IMR-90 (cell line): ENCODE measurements around the gene LONP1. TPM values are rescaled to one million over a fixed set of nuclear protein-coding genes. Genes with fewer than 3 reads are reported as not detected.

Experiments
- ATAC-seq: fragments of 200-7000 bp; cut with Tn5 transposase; 2 replicates; pipeline ENCODE4 v1.9.1; 2020; ENCODE audit warnings: low read depth, mild to moderate bottlenecking, moderate library complexity
- BruUV-seq: library from RNA; stranded (reverse); fragments of 400-500 nt; replicated peaks from 2 replicates; lab custom pipeline; 2021; lab: Mats Ljungman, UMichigan
- CTCF ChIA-PET: fragments of 300-600 bp; formaldehyde crosslinking; extraction: SDS; loops from one replicate; lab custom pipeline; 2021; ENCODE audit warnings: antibody characterized with exemption; lab: Yijun Ruan, JAX
- POLR2A ChIA-PET: fragments of 300-600 bp; sonication (Branson Sonifier 250); formaldehyde crosslinking; loops from one replicate; lab custom pipeline; 2022; ENCODE audit warnings: antibody characterized with exemption; ENCODE audit not compliant: unreplicated experiment; lab: Charles Lee
- DNase-seq: peaks from one replicate; pipeline ENCODE4 v3.0.0; 2013
- H2AFZ ChIP-seq: replicated peaks from 2 replicates; pipeline ENCODE3; 2013; ENCODE audit warnings: low read length, mild to moderate bottlenecking; ENCODE audit not compliant: poor library complexity
- H2AK5ac ChIP-seq: 2 replicates; pipeline ENCODE4 v1.6.1; 2013; ENCODE audit warnings: low read depth, low read length, inconsistent platforms
- H2AK9ac ChIP-seq: replicated peaks from 2 replicates; pipeline ENCODE3; 2013; ENCODE audit warnings: mild to moderate bottlenecking, low read depth, low read length, moderate library complexity; ENCODE audit not compliant: poor library complexity
- H2BK120ac ChIP-seq: 2 replicates; pipeline ENCODE4 v1.6.1; 2013; ENCODE audit warnings: low read depth, low read length, inconsistent platforms
- H2BK15ac ChIP-seq: 3 replicates; pipeline ENCODE4 v1.6.1; 2013; ENCODE audit warnings: low read depth, low read length, inconsistent platforms
- H2BK20ac ChIP-seq: 2 replicates; pipeline ENCODE4 v1.6.1; 2013; ENCODE audit warnings: low read depth, mild to moderate bottlenecking, inconsistent platforms, low read length, moderate library complexity
- H2BK5ac ChIP-seq: 2 replicates; pipeline ENCODE4 v1.6.1; 2013; ENCODE audit warnings: mild to moderate bottlenecking, low read depth, low read length, inconsistent platforms; ENCODE audit not compliant: poor library complexity, severe bottlenecking
- H3K14ac ChIP-seq: replicated peaks from 2 replicates; pipeline ENCODE4 v1.6.1; 2013; ENCODE audit warnings: low read depth, low read length, inconsistent platforms
- H3K18ac ChIP-seq: 2 replicates; pipeline ENCODE4 v1.6.1; 2013; ENCODE audit warnings: low read depth, low read length, control low read depth
- H3K23ac ChIP-seq: 2 replicates; pipeline ENCODE4 v1.6.1; 2013; ENCODE audit warnings: low read depth, low read length, inconsistent platforms
- H3K27ac ChIP-seq: 2 replicates; pipeline ENCODE4 v1.5.1; 2013; ENCODE audit warnings: mild to moderate bottlenecking, control low read depth, low read length; ENCODE audit not compliant: insufficient read depth
- H3K27me3 ChIP-seq: 2 replicates; pipeline ENCODE4 v1.6.1; 2013; ENCODE audit warnings: low read length; ENCODE audit not compliant: control insufficient read depth, insufficient read depth
- H3K36me3 ChIP-seq: 2 replicates; pipeline ENCODE4 v1.6.1; 2013; ENCODE audit warnings: low read length, mixed read lengths; ENCODE audit not compliant: control insufficient read depth, insufficient read depth
- H3K4ac ChIP-seq: 2 replicates; pipeline ENCODE4 v1.6.1; 2013; ENCODE audit warnings: low read depth, low read length, inconsistent platforms
- H3K4me1 ChIP-seq: 2 replicates; pipeline ENCODE4 v1.6.1; 2013; ENCODE audit warnings: low read length, mixed read lengths; ENCODE audit not compliant: control insufficient read depth, insufficient read depth
- H3K4me2 ChIP-seq: 2 replicates; pipeline ENCODE4 v1.6.1; 2013; ENCODE audit warnings: low read depth, mild to moderate bottlenecking, control low read depth, low read length, moderate library complexity
- H3K4me3 ChIP-seq: 2 replicates; pipeline ENCODE4 v1.5.1; 2013; ENCODE audit warnings: low read depth, mild to moderate bottlenecking, control low read depth, low read length, moderate library complexity; ENCODE audit not compliant: insufficient read depth
- H3K56ac ChIP-seq: 2 replicates; pipeline ENCODE4 v1.6.1; 2013; ENCODE audit warnings: low read length, inconsistent platforms; ENCODE audit not compliant: insufficient read depth; ENCODE audit errors: extremely low read depth
- H3K79me1 ChIP-seq, 2 experiments: 2 replicates each; pipeline ENCODE4 v1.6.1; 2013; ENCODE audit warnings: low read length in 2 of 2, inconsistent platforms in 1 of 2, low read depth in 1 of 2
- H3K9ac ChIP-seq: 2 replicates; pipeline ENCODE4 v1.6.1; 2013; ENCODE audit warnings: low read depth, low read length, control low read depth
- H3K9me1 ChIP-seq: 2 replicates; pipeline ENCODE4 v1.6.1; 2013; ENCODE audit warnings: low read length, inconsistent platforms; ENCODE audit not compliant: insufficient read depth
- H3K9me3 ChIP-seq: 2 replicates; pipeline ENCODE4 v1.6.1; 2013; ENCODE audit warnings: low read length; ENCODE audit not compliant: control insufficient read depth, insufficient read depth
- H4K20me1 ChIP-seq: 2 replicates; pipeline ENCODE4 v1.6.1; 2013; ENCODE audit warnings: low read length, inconsistent platforms; ENCODE audit not compliant: insufficient read depth
- H4K5ac ChIP-seq: 2 replicates; pipeline ENCODE4 v1.6.1; 2013; ENCODE audit warnings: mild to moderate bottlenecking, low read depth, low read length, control low read depth
- H4K8ac ChIP-seq, 2 experiments: 2 replicates each; pipeline ENCODE4 v1.6.1; 2013; ENCODE audit warnings: low read depth in 2 of 2, low read length in 2 of 2, control low read depth in 1 of 2, inconsistent platforms in 1 of 2
- H4K91ac ChIP-seq: 2 replicates; pipeline ENCODE4 v1.6.1; 2013; ENCODE audit warnings: low read depth, low read length, inconsistent platforms; ENCODE audit not compliant: insufficient read depth
- BHLHE40 ChIP-seq: fragments of 150-350 bp; IDR thresholded peaks from 2 replicates; pipeline ENCODE4 v1.6.1; 2016; ENCODE audit warnings: mild to moderate bottlenecking, low read depth, low read length
- CEBPB ChIP-seq: IDR thresholded peaks from 2 replicates; pipeline ENCODE4 v1.6.1; 2012; ENCODE audit warnings: low read depth, low read length, improper control_type of control experiment
- CHD1 ChIP-seq: IDR thresholded peaks from 2 replicates; pipeline ENCODE4 v1.6.1; 2012; ENCODE audit warnings: low read depth, low read length, improper control_type of control experiment
- FOS ChIP-seq: fragments of 150-350 bp; IDR thresholded peaks from 2 replicates; pipeline ENCODE4 v1.6.1; 2016; ENCODE audit warnings: low read depth, low read length
- MAFK ChIP-seq: IDR thresholded peaks from 2 replicates; pipeline ENCODE4 v1.6.1; 2012; ENCODE audit warnings: low read depth, low read length, improper control_type of control experiment
- MAZ ChIP-seq: IDR thresholded peaks from 2 replicates; pipeline ENCODE4 v1.6.1; 2012; ENCODE audit warnings: low read depth, mild to moderate bottlenecking, low read length, improper control_type of control experiment, moderate library complexity, borderline replicate concordance
- MXI1 ChIP-seq: IDR thresholded peaks from 2 replicates; pipeline ENCODE4 v1.6.1; 2012; ENCODE audit warnings: low read depth, mild to moderate bottlenecking, low read length, moderate library complexity, borderline replicate concordance
- NFE2L2 ChIP-seq: fragments of 150-350 bp; IDR thresholded peaks from 2 replicates; pipeline ENCODE4 v1.6.1; 2016; ENCODE audit warnings: low read depth, mild to moderate bottlenecking, low read length
- POLR2A ChIP-seq: IDR thresholded peaks from 2 replicates; pipeline ENCODE4 v1.6.1; 2012; ENCODE audit warnings: mild to moderate bottlenecking, low read depth, low read length
- RAD21 ChIP-seq: IDR thresholded peaks from 2 replicates; pipeline ENCODE4 v1.6.1; 2012; ENCODE audit warnings: low read length, improper control_type of control experiment
- RCOR1 ChIP-seq: IDR thresholded peaks from 2 replicates; pipeline ENCODE4 v1.6.1; 2012; ENCODE audit warnings: mild to moderate bottlenecking, low read length, improper control_type of control experiment; ENCODE audit not compliant: insufficient replicate concordance
- RFX5 ChIP-seq: IDR thresholded peaks from 2 replicates; pipeline ENCODE4 v1.8.0; 2012; ENCODE audit warnings: low read depth, mild to moderate bottlenecking, low read length, moderate library complexity
- SMC3 ChIP-seq: fragments of 150-350 bp; IDR thresholded peaks from 2 replicates; pipeline ENCODE4 v1.6.1; 2016; ENCODE audit warnings: low read depth, mild to moderate bottlenecking, antibody characterized with exemption, low read length, moderate library complexity
- WGBS, 2 experiments: methylation state at CpG; one replicate each; pipeline versions ENCODE4 v1.1.5 to v1.1.7; 2013; ENCODE audit warnings: missing lambda C conversion rate in 2 of 2; ENCODE audit not compliant: insufficient read length in 1 of 2; ENCODE audit errors: extremely low coverage in 2 of 2; 5-methylcytosine and 5-hydroxymethylcytosine counted together
- dilution Hi-C: fragments of 300-500 bp; cut with HindIII; formaldehyde crosslinking; loops from one replicate; pipeline ENCODE4 v1.14.3; 2018; ENCODE audit warnings: low sequenced_read_pairs; ENCODE audit not compliant: unreplicated experiment
- in situ Hi-C: fragments of 300-500 bp; cut with MboI; formaldehyde crosslinking; loops from 3 replicates; pipeline ENCODE4 v1.14.3; 2019; ENCODE audit warnings: low sequenced_read_pairs, inconsistent platforms, mixed read lengths
- intact Hi-C: fragments of 100-400 bp; cut with micrococcal nuclease; formaldehyde crosslinking; loops from 2 replicates; pipeline ENCODE4 v1.10.0; 2022
- polyA plus RNA-seq, 3 experiments: library from polyadenylated mRNA; depleted of rRNA; stranded (reverse); fragments of >200 nt; gene quantifications; 2 replicates each; pipeline ENCODE4 v1.2.3, GENCODE V29; 2012; ENCODE audit warnings: low replicate concordance in 1 of 3
- total RNA-seq: library from RNA; depleted of rRNA; stranded (reverse); fragments of >200 nt; gene quantifications from 2 replicates; pipeline ENCODE4 v1.2.3, GENCODE V29; 2012
- TF ChIP-seq, protein P1 (sequence below): fragments of 150-350 bp; IDR thresholded peaks from 2 replicates; pipeline ENCODE4 v1.6.1; 2017; ENCODE audit warnings: mild to moderate bottlenecking, antibody characterized with exemption, low read length, low read depth
- TF ChIP-seq, protein P2 (sequence below): fragments of 150-350 bp; IDR thresholded peaks from 2 replicates; pipeline ENCODE4 v1.6.1; 2016; ENCODE audit warnings: low read depth, mild to moderate bottlenecking, low read length, moderate library complexity, borderline replicate concordance
- TF ChIP-seq, protein P3 (sequence below): conservative IDR thresholded peaks from 2 replicates; pipeline ENCODE4 v1.5.1; 2012; ENCODE audit warnings: mild to moderate bottlenecking, low read depth, low read length, improper control_type of control experiment

The LONP1 gene
- total and polyA plus RNA-seq, 2 of the 4 experiments (the other 2 are of a cell fraction), result 64.2 to 93.2 TPM

DNA sequence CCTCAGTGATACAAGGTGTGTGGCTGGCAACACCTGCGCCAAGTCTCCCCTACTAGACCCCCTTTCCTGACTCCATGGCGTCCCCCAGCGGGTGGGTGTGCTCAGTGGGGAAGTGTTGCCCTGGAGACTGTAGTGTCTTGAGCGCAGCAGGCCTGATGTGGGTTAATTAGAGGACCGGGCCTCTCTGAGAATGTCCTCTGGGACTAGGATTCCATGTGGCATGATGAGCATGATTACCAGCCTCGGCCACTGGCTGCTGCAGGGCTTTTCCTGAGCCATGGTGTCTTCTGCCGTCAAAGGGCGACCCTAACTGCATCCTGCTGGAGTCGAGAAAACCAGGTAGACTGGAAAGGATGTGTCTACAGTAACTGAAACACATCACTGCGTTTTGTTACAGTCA lies 67.7 kb downstream of the LONP1 start:
- Histone ChIP-seq H2AK9ac (no peak overlapping the region), H3K18ac (no peak overlapping the region), H2BK5ac (no peak overlapping the region), H4K5ac (no peak overlapping the region), H3K4me3 (no peak overlapping the region), H3K9me3 (no peaks in the 10 kb centered on the region), H3K4ac (no peak overlapping the region), H4K20me1 (peaks cover 5% of the 10 kb centered on the region), H3K4me1 (no peaks in the 10 kb centered on the region), H3K27me3 (no peaks in the 10 kb centered on the region), H3K56ac (no peak overlapping the region), H3K14ac (no peak overlapping the region), H3K36me3 (peaks cover 68% of the 10 kb centered on the region), H3K4me2 (no peak overlapping the region), H3K9ac (no peak overlapping the region), H2BK20ac (no peak overlapping the region), H4K91ac (no peak overlapping the region), H2BK15ac (no peak overlapping the region), H3K9me1 (peaks cover 3% of the 10 kb centered on the region; the same call in 1 of the 2 replicates), H3K23ac (no peak overlapping the region), H2AK5ac (no peak overlapping the region), H3K79me1 (peaks cover 26 to 45% of the 10 kb centered on the region in 2 experiments), H2BK120ac (no peak overlapping the region), H2AFZ (no peak overlapping the region), H4K8ac (no peak overlapping the region), H3K27ac (no peak overlapping the region)
- WGBS, 2 experiments, result 93% methylated on average over 6 of the region's 10 CpGs; no CpG with 5 or more reads in 1 of the 2 experiments
- no TSS peak for BruUV-seq
- in situ Hi-C loops (no loop called here), intact Hi-C loops (no loop called here), dilution Hi-C loops (no loop called here)
- DNase-seq, result no peak
- ChIA-PET POLR2A (no interaction called here), CTCF (no interaction called here)
- TF ChIP-seq BHLHE40 (no peak), MAZ (no peak), CEBPB (no peak), POLR2A (no peak), SMC3 (no peak), RFX5 (no peak), NFE2L2 (no peak), MAFK (no peak), RAD21 (no peak), MXI1 (no peak), FOS (no peak), RCOR1 (no peak), CHD1 (no peak)
- TF ChIP-seq, protein P1, sequence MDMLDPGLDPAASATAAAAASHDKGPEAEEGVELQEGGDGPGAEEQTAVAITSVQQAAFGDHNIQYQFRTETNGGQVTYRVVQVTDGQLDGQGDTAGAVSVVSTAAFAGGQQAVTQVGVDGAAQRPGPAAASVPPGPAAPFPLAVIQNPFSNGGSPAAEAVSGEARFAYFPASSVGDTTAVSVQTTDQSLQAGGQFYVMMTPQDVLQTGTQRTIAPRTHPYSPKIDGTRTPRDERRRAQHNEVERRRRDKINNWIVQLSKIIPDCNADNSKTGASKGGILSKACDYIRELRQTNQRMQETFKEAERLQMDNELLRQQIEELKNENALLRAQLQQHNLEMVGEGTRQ, result no peak
- TF ChIP-seq, protein P2, sequence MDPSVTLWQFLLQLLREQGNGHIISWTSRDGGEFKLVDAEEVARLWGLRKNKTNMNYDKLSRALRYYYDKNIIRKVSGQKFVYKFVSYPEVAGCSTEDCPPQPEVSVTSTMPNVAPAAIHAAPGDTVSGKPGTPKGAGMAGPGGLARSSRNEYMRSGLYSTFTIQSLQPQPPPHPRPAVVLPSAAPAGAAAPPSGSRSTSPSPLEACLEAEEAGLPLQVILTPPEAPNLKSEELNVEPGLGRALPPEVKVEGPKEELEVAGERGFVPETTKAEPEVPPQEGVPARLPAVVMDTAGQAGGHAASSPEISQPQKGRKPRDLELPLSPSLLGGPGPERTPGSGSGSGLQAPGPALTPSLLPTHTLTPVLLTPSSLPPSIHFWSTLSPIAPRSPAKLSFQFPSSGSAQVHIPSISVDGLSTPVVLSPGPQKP, result no peak
- TF ChIP-seq, protein P3, sequence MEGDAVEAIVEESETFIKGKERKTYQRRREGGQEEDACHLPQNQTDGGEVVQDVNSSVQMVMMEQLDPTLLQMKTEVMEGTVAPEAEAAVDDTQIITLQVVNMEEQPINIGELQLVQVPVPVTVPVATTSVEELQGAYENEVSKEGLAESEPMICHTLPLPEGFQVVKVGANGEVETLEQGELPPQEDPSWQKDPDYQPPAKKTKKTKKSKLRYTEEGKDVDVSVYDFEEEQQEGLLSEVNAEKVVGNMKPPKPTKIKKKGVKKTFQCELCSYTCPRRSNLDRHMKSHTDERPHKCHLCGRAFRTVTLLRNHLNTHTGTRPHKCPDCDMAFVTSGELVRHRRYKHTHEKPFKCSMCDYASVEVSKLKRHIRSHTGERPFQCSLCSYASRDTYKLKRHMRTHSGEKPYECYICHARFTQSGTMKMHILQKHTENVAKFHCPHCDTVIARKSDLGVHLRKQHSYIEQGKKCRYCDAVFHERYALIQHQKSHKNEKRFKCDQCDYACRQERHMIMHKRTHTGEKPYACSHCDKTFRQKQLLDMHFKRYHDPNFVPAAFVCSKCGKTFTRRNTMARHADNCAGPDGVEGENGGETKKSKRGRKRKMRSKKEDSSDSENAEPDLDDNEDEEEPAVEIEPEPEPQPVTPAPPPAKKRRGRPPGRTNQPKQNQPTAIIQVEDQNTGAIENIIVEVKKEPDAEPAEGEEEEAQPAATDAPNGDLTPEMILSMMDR, result no peak
- ATAC-seq, result no peak
